NB4 (cell line): ENCODE results near the gene KARS1.
A peak's percentile ranks its signal among the peaks of the same experiment; 100 is the strongest.

ENCODE experiments used
- CTCF ChIP-seq: IDR thresholded peaks from one replicate; pipeline ENCODE4 v1.5.1; 2012; ENCODE audit warnings: low read depth, low read length
- POLR2A ChIP-seq: IDR thresholded peaks from 2 replicates; pipeline ENCODE4 v1.6.1; 2011; ENCODE audit warnings: mild to moderate bottlenecking; ENCODE audit not compliant: insufficient read length; ENCODE audit errors: extremely low read depth

DNA sequence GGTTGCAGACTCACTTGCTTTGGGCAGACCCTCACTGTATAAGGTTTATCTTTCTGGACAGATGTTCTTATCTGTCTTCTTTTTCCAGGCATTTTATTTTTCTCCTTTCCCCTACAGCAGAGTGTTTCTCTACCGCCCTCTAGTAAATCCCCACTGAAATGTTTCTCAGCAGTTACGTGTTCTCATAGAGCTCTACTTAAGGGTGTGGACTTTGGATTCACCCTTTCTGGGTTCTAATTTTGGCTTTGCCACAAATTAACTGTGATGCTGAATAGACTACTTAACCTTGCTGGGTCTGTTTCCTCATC, 26.3 kb downstream of the KARS1 start:
- peak; percentile 43 for TF ChIP-seq CTCF
- no peak for TF ChIP-seq POLR2A
